ENCODE results near the gene PSMG4. TPM values are rescaled to one million over a fixed set of nuclear protein-coding genes. Genes with fewer than 3 reads are reported as not detected.

The PSMG4 gene
- total RNA-seq, 1 experiment from 2014 or later, result 35.0 TPM

- Histone ChIP-seq H3K27ac (ENCODE audit: low read depth, low read length) (no peak overlapping the region), H2AFZ (ENCODE audit: low read depth, low read length, poor library complexity, severe bottlenecking) (no peak overlapping the region), H3K4me3 (replicated peaks in 1 of 2; ENCODE audit: low read depth in 1 of 2, low read length in 2 of 2) (no peak overlapping the region), H3K9me2 (ENCODE audit: insufficient read depth) (no peaks in the 10 kb centered on the region), H3K9me3 (ENCODE audit: control insufficient read depth in 1 of 2, insufficient read depth in 1 of 2, low read depth in 1 of 2, low read length in 2 of 2) (no peaks in the 10 kb centered on the region), H3K4me1 (ENCODE audit: control insufficient read depth in 1 of 2, insufficient read depth in 2 of 2, low read length in 2 of 2) (peaks cover 11 to 19% of the 10 kb centered on the region in 2 experiments), H3K27me3 (ENCODE audit: insufficient read depth, low read length) (no peaks in the 10 kb centered on the region), H3K4me2 (ENCODE audit: low read length) (no peak overlapping the region), H3K79me2 (ENCODE audit: insufficient read depth, low read length) (no peaks in the 10 kb centered on the region), H4K20me1 (ENCODE audit: insufficient read depth) (no peaks in the 10 kb centered on the region), H3K36me3 (ENCODE audit: control insufficient read depth in 1 of 2, insufficient read depth in 2 of 2, low read length in 2 of 2) (no peaks in the 10 kb centered on the region), H3K9ac (ENCODE audit: low read length) (no peak overlapping the region)
- no peak for TF ChIP-seq ELF1 (IDR thresholded peaks at IDR 0.05; ENCODE audit: borderline replicate concordance, low read depth)
- no peak for TF ChIP-seq SIN3A (IDR thresholded peaks at IDR 0.05; ENCODE audit: low read depth)
- TF ChIP-seq SP1 (IDR thresholded peaks at IDR 0.05; ENCODE audit: low read depth), result no peak
- TF ChIP-seq ZBTB33 (IDR thresholded peaks at IDR 0.05; ENCODE audit: extremely low read depth, insufficient replicate concordance, low read length), result no peak
- no peak for TF ChIP-seq EZH2phosphoT487 (IDR thresholded peaks at IDR 0.05; ENCODE audit: borderline replicate concordance)
- TF ChIP-seq POLR2AphosphoS5 (IDR thresholded peaks at IDR 0.05; ENCODE audit: low read depth, low read length), result no peak
- no peak for TF ChIP-seq TCF7L2 (IDR thresholded peaks at IDR 0.05; ENCODE audit: borderline replicate concordance, extremely low read depth, insufficient read depth, insufficient read length)
- TF ChIP-seq MAX (IDR thresholded peaks at IDR 0.05), result no peak
- TF ChIP-seq EZH2 (IDR thresholded peaks at IDR 0.05), result no peak
- TF ChIP-seq RAD21 (IDR thresholded peaks at IDR 0.05; ENCODE audit: low read depth), result no peak
- TF ChIP-seq REST (IDR thresholded peaks at IDR 0.05; ENCODE audit: low read depth), result no peak
- no peak for TF ChIP-seq ZNF274 (IDR thresholded peaks at IDR 0.05; ENCODE audit: low read depth, low read length)
- TF ChIP-seq CBX3 (IDR thresholded peaks at IDR 0.05; ENCODE audit: low read depth), result no peak
- no peak for TF ChIP-seq ATF3 (IDR thresholded peaks at IDR 0.05)
- no peak for ATAC-seq
- intact Hi-C loops (cut with micrococcal nuclease), result no loop called here
- ChIA-PET RAD21 (ENCODE audit: low non-redundant PET in 1 of 2, low total read pairs in 2 of 2, uncharacterized antibody in 2 of 2, unreplicated experiment in 2 of 2) (no interaction called here), POLR2A (no interaction called here), CTCF (no interaction called here)
- BruUV-seq (replicated peaks), result no TSS peak
- no peak for DNase-seq (ENCODE audit: low read depth, low spot score)
Observed at GRCh38 chr6:3213334-3213695, 45.4 kb upstream of the PSMG4 start.
